RWPE2 (cell line): ENCODE results near the gene CD24.

Source experiments
- ATAC-seq: fragments of 200-7000 bp; cut with Tn5 transposase; 3 replicates; pipeline ENCODE4 v1.9.1; 2021; ENCODE audit warnings: low read depth
- DNase-seq: peaks from one replicate; pipeline ENCODE4 v3.0.0-alpha.2; 2020; ENCODE audit warnings: low spot score
- H3K27ac ChIP-seq: fragments of 450-650 bp; 2 replicates; pipeline ENCODE4 v1.5.1; 2017; ENCODE audit warnings: mild to moderate bottlenecking; ENCODE audit not compliant: poor library complexity, severe bottlenecking
- H3K27me3 ChIP-seq: fragments of 250-450 bp; sonication (Bioruptor Pico); 2 replicates; pipeline ENCODE4 v1.5.1; 2021; ENCODE audit warnings: mild to moderate bottlenecking, moderate library complexity; ENCODE audit not compliant: insufficient read depth, poor library complexity, severe bottlenecking
- H3K36me3 ChIP-seq: fragments of 250-450 bp; sonication (Bioruptor Pico); 2 replicates; pipeline ENCODE4 v1.5.1; 2020; ENCODE audit warnings: low read depth, mild to moderate bottlenecking, moderate library complexity
- H3K4me1 ChIP-seq: fragments of 250-450 bp; sonication (Bioruptor Pico); 2 replicates; pipeline ENCODE4 v1.5.1; 2021; ENCODE audit warnings: mild to moderate bottlenecking, moderate library complexity; ENCODE audit not compliant: insufficient read depth, poor library complexity, severe bottlenecking
- H3K4me3 ChIP-seq: fragments of 250-450 bp; sonication (Bioruptor Pico); 2 replicates; pipeline ENCODE4 v1.5.1; 2021; ENCODE audit warnings: mild to moderate bottlenecking, moderate library complexity; ENCODE audit not compliant: severe bottlenecking
- H3K9me3 ChIP-seq: fragments of 250-450 bp; sonication (Bioruptor Pico); 2 replicates; pipeline ENCODE4 v1.5.1; 2021; ENCODE audit warnings: mild to moderate bottlenecking, moderate library complexity; ENCODE audit not compliant: severe bottlenecking
- TF ChIP-seq, protein P1 (sequence below): fragments of 450-650 bp; IDR thresholded peaks from one replicate; pipeline ENCODE4 v1.5.1; 2017; ENCODE audit warnings: mild to moderate bottlenecking, moderate library complexity; ENCODE audit not compliant: poor library complexity, severe bottlenecking

The CD24 gene

DNA sequence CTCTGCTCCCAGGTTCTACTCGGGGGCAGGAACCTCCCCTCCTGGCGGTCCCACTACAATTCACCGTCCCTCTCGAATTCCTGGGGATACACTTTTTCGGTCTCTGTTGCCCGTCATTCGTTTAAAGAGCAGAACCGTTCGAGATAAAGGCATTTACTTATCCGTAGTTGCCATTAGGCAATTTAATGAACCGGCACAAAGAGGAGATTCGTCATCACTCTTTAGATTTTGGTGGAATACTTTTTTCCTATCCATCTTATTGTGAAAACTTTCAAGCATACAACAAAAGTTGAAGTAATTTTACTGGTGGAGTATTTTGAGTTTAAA, 1.2 kb upstream of the CD24 start:
- Histone ChIP-seq H3K9me3 (no peaks in the 10 kb centered on the region), H3K4me3 (peak overlapping the region; percentile 76), H3K4me1 (peaks cover 13% of the 10 kb centered on the region), H3K27me3 (no peaks in the 10 kb centered on the region), H3K27ac (peak overlapping the region; percentile 69), H3K36me3 (peaks cover 21% of the 10 kb centered on the region)
- peak; percentile 1; the same call in 1 of the 3 replicates for ATAC-seq
- DNase-seq, result no peak
- TF ChIP-seq, protein P1, sequence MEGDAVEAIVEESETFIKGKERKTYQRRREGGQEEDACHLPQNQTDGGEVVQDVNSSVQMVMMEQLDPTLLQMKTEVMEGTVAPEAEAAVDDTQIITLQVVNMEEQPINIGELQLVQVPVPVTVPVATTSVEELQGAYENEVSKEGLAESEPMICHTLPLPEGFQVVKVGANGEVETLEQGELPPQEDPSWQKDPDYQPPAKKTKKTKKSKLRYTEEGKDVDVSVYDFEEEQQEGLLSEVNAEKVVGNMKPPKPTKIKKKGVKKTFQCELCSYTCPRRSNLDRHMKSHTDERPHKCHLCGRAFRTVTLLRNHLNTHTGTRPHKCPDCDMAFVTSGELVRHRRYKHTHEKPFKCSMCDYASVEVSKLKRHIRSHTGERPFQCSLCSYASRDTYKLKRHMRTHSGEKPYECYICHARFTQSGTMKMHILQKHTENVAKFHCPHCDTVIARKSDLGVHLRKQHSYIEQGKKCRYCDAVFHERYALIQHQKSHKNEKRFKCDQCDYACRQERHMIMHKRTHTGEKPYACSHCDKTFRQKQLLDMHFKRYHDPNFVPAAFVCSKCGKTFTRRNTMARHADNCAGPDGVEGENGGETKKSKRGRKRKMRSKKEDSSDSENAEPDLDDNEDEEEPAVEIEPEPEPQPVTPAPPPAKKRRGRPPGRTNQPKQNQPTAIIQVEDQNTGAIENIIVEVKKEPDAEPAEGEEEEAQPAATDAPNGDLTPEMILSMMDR, result peak; percentile 21

DNA sequence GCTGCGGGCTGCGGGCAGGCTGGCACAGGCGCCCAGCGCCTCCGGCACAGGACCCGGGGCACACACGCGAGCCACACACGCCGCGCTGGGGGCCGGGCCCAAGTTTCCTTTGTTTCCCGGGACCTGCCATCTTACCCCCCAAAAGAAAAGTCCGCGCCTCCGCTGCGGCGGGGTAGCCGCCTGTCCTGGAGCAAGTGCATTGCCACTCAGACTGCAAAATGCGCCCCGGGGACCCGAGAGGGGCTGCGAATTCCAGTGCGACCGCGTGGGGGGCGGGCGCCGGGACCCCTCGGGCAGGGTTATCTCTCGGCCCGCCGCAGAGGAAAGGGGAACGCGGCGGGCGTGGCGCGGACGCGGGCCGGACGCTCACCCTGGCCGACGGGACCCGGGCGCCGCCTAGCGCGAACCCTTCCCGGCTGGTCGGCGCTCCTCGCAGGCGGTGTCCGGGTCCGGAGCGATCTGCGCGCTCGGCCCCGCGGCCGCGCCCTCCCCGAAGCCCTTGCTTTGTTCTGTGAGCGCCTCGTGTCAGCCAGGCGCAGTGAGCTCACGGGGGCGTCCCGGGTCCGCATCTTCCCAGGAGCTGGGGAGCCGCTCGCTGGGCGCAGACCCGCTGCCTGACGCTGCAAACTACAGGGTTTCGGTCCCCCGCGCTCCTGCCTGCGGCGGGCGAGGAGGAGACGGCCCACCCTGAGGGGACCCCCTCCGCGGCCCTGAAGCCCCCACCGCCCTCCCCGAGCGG, 639 bp upstream of the CD24 start:
- Histone ChIP-seq H3K36me3 (peaks cover 23% of the 10 kb centered on the region), H3K4me1 (peaks cover 13% of the 10 kb centered on the region), H3K9me3 (no peaks in the 10 kb centered on the region), H3K4me3 (peak overlapping the region; percentile 76), H3K27me3 (no peaks in the 10 kb centered on the region), H3K27ac (peak overlapping the region; percentile 69)
- TF ChIP-seq, protein P1, result peak; percentile 81
- DNase-seq (peak; percentile 63), ATAC-seq (peak; percentile 79)

DNA sequence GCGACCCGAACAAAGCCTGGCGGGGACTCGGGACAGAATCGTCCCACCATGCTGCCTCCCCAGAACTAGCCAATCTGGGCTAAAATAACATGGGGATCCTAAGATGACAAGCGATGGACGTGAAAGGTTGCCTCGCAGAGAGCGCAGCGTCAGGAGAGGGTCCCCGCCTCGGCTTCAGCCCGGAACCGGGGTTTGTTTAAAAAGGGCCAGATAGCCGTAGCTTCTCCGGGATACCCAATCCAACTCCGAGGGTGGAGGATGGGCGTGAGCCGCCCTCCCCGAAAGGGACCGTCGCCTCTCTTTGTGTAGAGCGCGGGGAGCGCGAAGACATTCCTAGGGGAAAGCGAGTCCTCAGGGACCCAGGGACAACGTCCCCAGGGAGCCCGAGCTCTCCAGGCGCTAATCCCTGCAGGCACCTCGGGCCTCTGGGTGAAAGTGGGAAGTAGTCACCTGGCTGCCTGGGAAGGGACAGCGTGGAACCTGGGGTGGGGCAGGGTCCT, 643 bp downstream of the CD24 start:
- no peaks in the 10 kb centered on the region for H3K9me3 ChIP-seq
- DNase-seq, result peak; percentile 58
- H3K4me1 ChIP-seq, result peaks cover 13% of the 10 kb centered on the region
- peak overlapping the region; percentile 76 for H3K4me3 ChIP-seq
- peaks cover 31% of the 10 kb centered on the region for H3K36me3 ChIP-seq
- H3K27ac ChIP-seq, result peak overlapping the region; percentile 69
- ATAC-seq, result peak; percentile 15; the same call in 2 of the 3 replicates
- TF ChIP-seq, protein P1, result no peak
- no peaks in the 10 kb centered on the region for H3K27me3 ChIP-seq

DNA sequence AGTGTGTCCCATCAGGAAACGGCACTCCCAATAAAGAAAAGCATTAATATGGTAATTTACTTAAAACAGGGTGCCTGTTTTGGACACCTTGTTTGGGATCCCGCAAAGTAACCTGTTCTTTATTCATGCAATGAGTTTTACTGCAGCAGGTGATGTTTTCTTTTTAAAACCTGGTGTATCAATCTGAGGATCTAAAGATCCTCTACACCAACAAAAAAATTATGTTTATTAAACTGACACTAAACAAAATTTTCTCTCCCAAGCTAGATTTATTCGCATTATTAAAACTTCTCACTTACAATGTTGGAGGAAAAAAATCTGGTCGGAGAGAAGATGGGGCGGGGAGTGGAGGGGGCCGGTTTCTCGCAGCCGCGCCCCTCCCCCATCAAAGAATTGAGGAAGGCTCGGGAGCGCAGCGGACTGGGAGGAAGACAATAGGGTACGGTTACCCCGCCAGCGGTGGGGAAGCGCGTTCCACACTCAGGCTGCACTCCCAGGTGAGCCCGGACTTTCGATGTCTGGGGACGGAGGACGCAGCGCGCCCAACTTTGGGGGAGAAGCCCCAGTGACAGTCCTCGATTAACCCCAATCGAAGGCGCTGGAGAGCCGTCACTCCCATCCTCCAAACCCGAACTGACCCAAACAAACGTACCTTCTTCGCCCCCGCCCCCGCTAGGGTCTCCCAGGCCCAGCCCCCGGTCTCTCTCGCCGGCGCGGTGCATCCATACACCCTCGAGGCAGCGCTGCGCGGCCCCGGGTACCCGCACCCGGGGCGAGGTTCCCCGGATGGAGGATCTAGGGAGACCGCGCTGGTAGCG, 1.3 kb downstream of the CD24 start:
- H3K27ac ChIP-seq, result peak overlapping the region; percentile 69
- peak; percentile 9; the same call in 1 of the 3 replicates for ATAC-seq
- peaks cover 31% of the 10 kb centered on the region for H3K36me3 ChIP-seq
- TF ChIP-seq, protein P1, result no peak
- no peaks in the 10 kb centered on the region for H3K9me3 ChIP-seq
- no peaks in the 10 kb centered on the region for H3K27me3 ChIP-seq
- DNase-seq, result no peak
- H3K4me1 ChIP-seq, result peaks cover 13% of the 10 kb centered on the region
- H3K4me3 ChIP-seq, result peak overlapping the region; percentile 76
